CD14-positive monocyte (primary cell): ENCODE data around the gene CWH43. TPM values are rescaled to one million over a fixed set of nuclear protein-coding genes. Genes with fewer than 3 reads are reported as not detected.

ENCODE experiments used
- DNase-seq, 3 donors: peaks; one replicate each; pipeline ENCODE4 v3.0.0-alpha.2; 2011 to 2022
- H2AFZ ChIP-seq: 2 replicates; pipeline ENCODE4 v1.6.0; 2012; ENCODE audit warnings: mild to moderate bottlenecking, low read depth, low read length, inconsistent platforms; ENCODE audit not compliant: insufficient read depth, poor library complexity, severe bottlenecking
- H3K27ac ChIP-seq, 2 donors: 1 replicate in 1 of 2; 2 replicates in 1 of 2; pipeline ENCODE4 v1.5.1; 2012 to 2013; ENCODE audit warnings: low read length in 2 of 2, control low read depth in 1 of 2, inconsistent platforms in 1 of 2, low read depth in 1 of 2, mild to moderate bottlenecking in 1 of 2
- H3K27me3 ChIP-seq, 2 donors: one replicate each; pipeline versions ENCODE4 v1.6.0 to v1.6.1; 2011 to 2013; ENCODE audit warnings: low read length in 2 of 2; ENCODE audit not compliant: control insufficient read depth in 2 of 2, insufficient read depth in 2 of 2
- H3K36me3 ChIP-seq, 2 donors: replicated peaks in 1 of 2; 1 replicate in 1 of 2; 2 replicates in 1 of 2; pipeline versions ENCODE4 v1.5.1 to v1.6.1; 2012 to 2013; ENCODE audit warnings: low read length in 2 of 2, control low read depth in 1 of 2, inconsistent platforms in 1 of 2, mild to moderate bottlenecking in 1 of 2; ENCODE audit not compliant: insufficient read depth in 2 of 2, control insufficient read depth in 1 of 2
- H3K4me1 ChIP-seq, 2 donors: 1 replicate in 1 of 2; 2 replicates in 1 of 2; pipeline versions ENCODE4 v1.5.1 to v1.6.1; 2012 to 2013; ENCODE audit warnings: low read length in 2 of 2, control low read depth in 1 of 2, inconsistent platforms in 1 of 2, mild to moderate bottlenecking in 1 of 2, moderate library complexity in 1 of 2; ENCODE audit not compliant: insufficient read depth in 2 of 2, control insufficient read depth in 1 of 2
- H3K4me2 ChIP-seq: replicated peaks from 2 replicates; pipeline ENCODE3; 2012; ENCODE audit warnings: low read length, moderate library complexity, mild to moderate bottlenecking; ENCODE audit not compliant: poor library complexity, severe bottlenecking; ENCODE audit errors: extremely low read depth
- H3K4me3 ChIP-seq, 3 experiments: fragments of 200-600 bp in 1 of 3; sonication (generic) in 1 of 3; replicated peaks in 1 of 3; 1 replicate in 2 of 3; 2 replicates in 1 of 3; pipeline ENCODE4 v1.5.1; 2011 to 2013; ENCODE audit warnings: low read length in 3 of 3, mild to moderate bottlenecking in 3 of 3, control low read depth in 2 of 3, low read depth in 2 of 3, inconsistent platforms in 1 of 3, moderate library complexity in 1 of 3
- H3K79me2 ChIP-seq: 2 replicates; pipeline ENCODE4 v1.6.0; 2012; ENCODE audit warnings: mild to moderate bottlenecking, control low read depth, inconsistent platforms, low read length, moderate library complexity; ENCODE audit not compliant: insufficient read depth
- H3K9ac ChIP-seq: 2 replicates; pipeline ENCODE4 v1.6.0; 2017; ENCODE audit warnings: low read length, mild to moderate bottlenecking; ENCODE audit not compliant: insufficient read depth, poor library complexity, severe bottlenecking
- H3K9me3 ChIP-seq, 2 donors: replicated peaks in 1 of 2; 1 replicate in 1 of 2; 2 replicates in 1 of 2; pipeline versions ENCODE4 v1.5.1 to v1.6.1; 2012 to 2013; ENCODE audit warnings: low read length in 2 of 2, control low read depth in 1 of 2; ENCODE audit not compliant: control insufficient read depth in 1 of 2, insufficient read depth in 1 of 2
- H4K20me1 ChIP-seq: 2 replicates; pipeline ENCODE4 v1.6.0; 2012; ENCODE audit warnings: mild to moderate bottlenecking, low read length, control low read depth, moderate library complexity; ENCODE audit not compliant: insufficient read depth
- H3K27ac Mint-ChIP-seq, 7 donors: one replicate each; pipeline ENCODE4 v1.8.0; 2020; ENCODE audit warnings: mild to moderate bottlenecking in 7 of 7, mixed read lengths in 7 of 7, moderate library complexity in 6 of 7, inconsistent platforms in 2 of 7
- H3K27me3 Mint-ChIP-seq, 3 donors: one replicate each; pipeline ENCODE4 v1.8.0; 2021 to 2022; ENCODE audit warnings: low read depth in 3 of 3, mild to moderate bottlenecking in 3 of 3, mixed read lengths in 3 of 3, moderate library complexity in 3 of 3, inconsistent platforms in 1 of 3
- H3K36me3 Mint-ChIP-seq, 2 donors: one replicate each; pipeline ENCODE4 v1.8.0; 2020; ENCODE audit warnings: mixed read lengths in 2 of 2, inconsistent platforms in 1 of 2, mild to moderate bottlenecking in 1 of 2
- H3K4me1 Mint-ChIP-seq: one replicate; pipeline ENCODE4 v1.8.0; 2020; ENCODE audit warnings: mild to moderate bottlenecking, mixed read lengths
- H3K4me3 Mint-ChIP-seq, 2 donors: one replicate each; pipeline ENCODE4 v1.8.0; 2020; ENCODE audit warnings: mild to moderate bottlenecking in 2 of 2, mixed read lengths in 2 of 2, moderate library complexity in 1 of 2
- H3K9me3 Mint-ChIP-seq, 7 donors: one replicate each; pipeline ENCODE4 v1.8.0; 2020 to 2022; ENCODE audit warnings: mixed read lengths in 7 of 7, mild to moderate bottlenecking in 6 of 7, moderate library complexity in 6 of 7, inconsistent platforms in 2 of 7
- WGBS: methylation state at CpG from one replicate; pipeline ENCODE4 v1.1.5; 2013; ENCODE audit warnings: missing lambda C conversion rate; ENCODE audit not compliant: insufficient coverage; 5-methylcytosine and 5-hydroxymethylcytosine counted together
- intact Hi-C, 2 donors: fragments of 100-400 bp; cut with micrococcal nuclease; formaldehyde crosslinking; loops; one replicate each; pipeline versions ENCODE4 v1.15.0 to v1.15.1; 2023
- polyA plus RNA-seq, 3 donors: library from polyadenylated mRNA; depleted of rRNA in 1 of 3; unstranded in 2 of 3; stranded (reverse) in 1 of 3; fragments of 300-500 nt in 2 of 3; fragments of >200 nt in 1 of 3; fragmentation: Illumina TruSeq in 2 of 3; gene quantifications; 1 replicate in 2 of 3; 2 replicates in 1 of 3; pipeline ENCODE4 v1.2.3, GENCODE V29; 2012 to 2021
- TF ChIP-seq, protein P1 (sequence below): fragments of 200-600 bp; IDR thresholded peaks from one replicate; pipeline ENCODE4 v1.8.0; 2022; ENCODE audit warnings: antibody characterized with exemption, mild to moderate bottlenecking

Gene CWH43
- polyA plus RNA-seq, 3 donors: not detected

DNA sequence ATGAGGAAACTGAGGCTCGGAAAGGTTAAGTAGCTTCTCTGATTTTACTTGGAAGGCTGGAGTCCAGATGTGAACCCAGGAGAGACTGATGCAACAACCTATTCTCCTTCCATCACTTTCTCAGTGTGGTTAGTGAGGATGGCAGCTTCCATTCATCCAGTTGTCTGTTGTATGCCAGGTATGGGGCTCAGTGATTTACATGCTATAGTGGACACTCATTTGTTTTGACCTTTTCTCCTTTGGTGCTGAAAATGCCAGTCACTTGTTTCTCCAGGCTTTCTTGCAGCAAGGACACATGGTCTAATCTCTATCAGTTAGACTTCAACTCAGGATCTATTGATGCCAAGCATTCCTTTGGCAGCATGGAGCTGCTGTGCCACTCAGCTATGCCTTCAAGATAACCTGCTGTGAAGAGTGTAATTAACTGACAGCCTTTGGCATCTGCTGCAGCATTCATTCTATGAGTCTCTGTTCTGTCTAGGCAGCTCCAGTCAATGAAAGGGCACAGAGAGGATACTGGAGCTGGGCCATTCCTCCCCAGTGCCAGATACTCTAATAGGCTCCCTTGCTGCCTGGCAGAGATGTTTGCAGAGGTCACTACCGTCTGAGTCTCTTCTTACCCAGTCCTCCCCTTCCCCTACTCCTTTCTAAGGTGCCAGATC lies 11.0 kb upstream of the CWH43 start:
- Histone ChIP-seq H3K27ac (no peak overlapping the region), H2AFZ (no peak overlapping the region), H3K9me3 (no peaks in the 10 kb centered on the region), H3K79me2 (no peaks in the 10 kb centered on the region), H3K4me1 (no peaks in the 10 kb centered on the region), H3K4me2 (no peak overlapping the region), H3K9ac (no peak overlapping the region), H3K36me3 (no peaks in the 10 kb centered on the region), H3K4me3 (no peak overlapping the region), H3K27me3 (peaks cover 0 to 3% of the 10 kb centered on the region in 2 donors), H4K20me1 (no peaks in the 10 kb centered on the region)
- TF ChIP-seq, protein P1, sequence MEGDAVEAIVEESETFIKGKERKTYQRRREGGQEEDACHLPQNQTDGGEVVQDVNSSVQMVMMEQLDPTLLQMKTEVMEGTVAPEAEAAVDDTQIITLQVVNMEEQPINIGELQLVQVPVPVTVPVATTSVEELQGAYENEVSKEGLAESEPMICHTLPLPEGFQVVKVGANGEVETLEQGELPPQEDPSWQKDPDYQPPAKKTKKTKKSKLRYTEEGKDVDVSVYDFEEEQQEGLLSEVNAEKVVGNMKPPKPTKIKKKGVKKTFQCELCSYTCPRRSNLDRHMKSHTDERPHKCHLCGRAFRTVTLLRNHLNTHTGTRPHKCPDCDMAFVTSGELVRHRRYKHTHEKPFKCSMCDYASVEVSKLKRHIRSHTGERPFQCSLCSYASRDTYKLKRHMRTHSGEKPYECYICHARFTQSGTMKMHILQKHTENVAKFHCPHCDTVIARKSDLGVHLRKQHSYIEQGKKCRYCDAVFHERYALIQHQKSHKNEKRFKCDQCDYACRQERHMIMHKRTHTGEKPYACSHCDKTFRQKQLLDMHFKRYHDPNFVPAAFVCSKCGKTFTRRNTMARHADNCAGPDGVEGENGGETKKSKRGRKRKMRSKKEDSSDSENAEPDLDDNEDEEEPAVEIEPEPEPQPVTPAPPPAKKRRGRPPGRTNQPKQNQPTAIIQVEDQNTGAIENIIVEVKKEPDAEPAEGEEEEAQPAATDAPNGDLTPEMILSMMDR: no peak
- DNase-seq: no peak
- no peaks in the 10 kb centered on the region for H3K36me3 Mint-ChIP-seq
- intact Hi-C loops: no loop called here
- no peak overlapping the region for H3K27ac Mint-ChIP-seq
- 64% methylated on average over 1 of the region's 2 CpGs for WGBS
- peaks cover 0 to 10% (median 2%) of the 10 kb centered on the region in 7 donors for H3K9me3 Mint-ChIP-seq
- no peaks in the 10 kb centered on the region for H3K4me1 Mint-ChIP-seq
- peak overlapping the region in 1 of 2 donors; percentile 48 for H3K4me3 Mint-ChIP-seq
- peaks cover 0 to 5% (median 3%) of the 10 kb centered on the region in 3 donors for H3K27me3 Mint-ChIP-seq

- no peak for DNase-seq
- H3K27me3 ChIP-seq: peaks cover 0 to 3% of the 10 kb centered on the region in 2 donors
- no peak overlapping the region for H3K9ac ChIP-seq
- no peaks in the 10 kb centered on the region for H4K20me1 ChIP-seq
- H3K9me3 ChIP-seq: no peaks in the 10 kb centered on the region
- no peak overlapping the region for H3K27ac ChIP-seq
- intact Hi-C loops: no loop called here
- H3K4me1 ChIP-seq: no peaks in the 10 kb centered on the region
- H3K36me3 ChIP-seq: no peaks in the 10 kb centered on the region
- Mint-ChIP-seq H3K27me3 (peaks cover 0 to 8% (median 5%) of the 10 kb centered on the region in 3 donors), H3K27ac (no peak overlapping the region), H3K4me3 (no peak overlapping the region), H3K9me3 (peaks cover 0 to 14% (median 0%) of the 10 kb centered on the region in 7 donors), H3K4me1 (no peaks in the 10 kb centered on the region), H3K36me3 (no peaks in the 10 kb centered on the region)
- TF ChIP-seq, protein P1: no peak
- WGBS: no CpG with 5 or more reads among the region's 4 CpGs
- H3K79me2 ChIP-seq: no peaks in the 10 kb centered on the region
- no peak overlapping the region for H2AFZ ChIP-seq
- H3K4me2 ChIP-seq: no peak overlapping the region
- H3K4me3 ChIP-seq: no peak overlapping the region
Observed at GRCh38 chr4:48976041-48976440, 10.0 kb upstream of the CWH43 start.
